Measurements from ENCODE around the gene CFAP221.
A peak's percentile ranks its signal among the peaks of the same experiment; 100 is the strongest.
"Not testable (repeated sequence)": the region's sequence is repeated elsewhere in the genome, so short reads cannot be mapped to it uniquely, and the experiment has no call there.

The CFAP221 gene

GRCh38 chr2:119586085-119586484 lies 41.8 kb downstream of the CFAP221 start:
- no peak for DNase-seq (ENCODE audit: low read depth in 2 of 2)

GRCh38 chr2:119590873-119591272 lies 46.6 kb downstream of the CFAP221 start:
- no peak for DNase-seq (ENCODE audit: low read depth in 2 of 2)

GRCh38 chr2:119591523-119591922 lies 47.3 kb downstream of the CFAP221 start:
- no peak for DNase-seq (ENCODE audit: low read depth in 2 of 2)

GRCh38 chr2:119592436-119592835 lies 48.2 kb downstream of the CFAP221 start:
- DNase-seq (ENCODE audit: low read depth in 2 of 2) = no peak

- no peak for DNase-seq (ENCODE audit: low read depth in 2 of 2)
These were observed 52.4 kb downstream of the CFAP221 start for GRCh38 chr2:119596638-119597037.

GRCh38 chr2:119598596-119599263 lies 54.5 kb downstream of the CFAP221 start:
- no peak for DNase-seq (ENCODE audit: low read depth in 2 of 2)

- DNase-seq (ENCODE audit: low read depth in 2 of 2) = no peak
These were observed 55.1 kb downstream of the CFAP221 start for GRCh38 chr2:119599384-119599783.

GRCh38 chr2:119605096-119605495 lies 60.8 kb downstream of the CFAP221 start:
- no peak for DNase-seq (ENCODE audit: low read depth in 2 of 2)

GRCh38 chr2:119606674-119607073 lies 62.4 kb downstream of the CFAP221 start:
- no peak for DNase-seq (ENCODE audit: low read depth in 2 of 2)

GRCh38 chr2:119608553-119608952 lies 64.3 kb downstream of the CFAP221 start:
- no peak for DNase-seq (ENCODE audit: low read depth in 2 of 2)

- DNase-seq (ENCODE audit: low read depth in 2 of 2) = no peak
These were observed 65.1 kb downstream of the CFAP221 start for GRCh38 chr2:119609337-119609736.

GRCh38 chr2:119614140-119614539 lies 69.9 kb downstream of the CFAP221 start:
- DNase-seq (ENCODE audit: low read depth in 2 of 2) = not testable (repeated sequence)

GRCh38 chr2:119616421-119616820 lies 72.2 kb downstream of the CFAP221 start:
- no peak for DNase-seq (ENCODE audit: low read depth in 2 of 2)

- DNase-seq (ENCODE audit: low read depth in 2 of 2) = no peak
These were observed 73.2 kb downstream of the CFAP221 start for GRCh38 chr2:119617455-119617854.

GRCh38 chr2:119618725-119619124 lies 74.5 kb downstream of the CFAP221 start:
- DNase-seq (ENCODE audit: low read depth in 2 of 2) = not testable (repeated sequence)

GRCh38 chr2:119625226-119625625 lies 81.0 kb downstream of the CFAP221 start:
- DNase-seq (ENCODE audit: low read depth in 2 of 2) = no peak

GRCh38 chr2:119629323-119629825 lies 85.1 kb downstream of the CFAP221 start:
- no peak for DNase-seq (ENCODE audit: low read depth in 2 of 2)

GRCh38 chr2:119630121-119630520 lies 85.9 kb downstream of the CFAP221 start:
- DNase-seq (ENCODE audit: low read depth in 2 of 2) = no peak

GRCh38 chr2:119637371-119637770 lies 93.1 kb downstream of the CFAP221 start:
- DNase-seq (ENCODE audit: low read depth in 2 of 2) = no peak

- no peak for DNase-seq (ENCODE audit: low read depth in 2 of 2)
These were observed 94.0 kb downstream of the CFAP221 start for GRCh38 chr2:119638246-119638645.

- no peak for DNase-seq (ENCODE audit: low read depth in 2 of 2)
These were observed 94.7 kb downstream of the CFAP221 start for GRCh38 chr2:119638685-119639554.

- DNase-seq (ENCODE audit: low read depth in 2 of 2) = peak; percentile 41 to 75
These were observed 97.5 kb downstream of the CFAP221 start for GRCh38 chr2:119641562-119642258.

All from stimulated activated CD4-positive, alpha-beta T cell treated with anti-CD3 and anti-CD28 coated beads, Interleukin-15, amount 100 ng/mL, for 48 hours (primary cell).